C4-2B (cell line): ENCODE measurements around the gene SCD.

Experiments used
- CTCF ChIP-seq: fragments of 450-650 bp; conservative IDR thresholded peaks from 2 replicates; pipeline ENCODE4 v1.5.1; 2017; ENCODE audit warnings: mild to moderate bottlenecking
- ZFX ChIP-seq: fragments of 450-650 bp; IDR thresholded peaks from 2 replicates; pipeline ENCODE4 v1.6.1; 2017

DNA sequence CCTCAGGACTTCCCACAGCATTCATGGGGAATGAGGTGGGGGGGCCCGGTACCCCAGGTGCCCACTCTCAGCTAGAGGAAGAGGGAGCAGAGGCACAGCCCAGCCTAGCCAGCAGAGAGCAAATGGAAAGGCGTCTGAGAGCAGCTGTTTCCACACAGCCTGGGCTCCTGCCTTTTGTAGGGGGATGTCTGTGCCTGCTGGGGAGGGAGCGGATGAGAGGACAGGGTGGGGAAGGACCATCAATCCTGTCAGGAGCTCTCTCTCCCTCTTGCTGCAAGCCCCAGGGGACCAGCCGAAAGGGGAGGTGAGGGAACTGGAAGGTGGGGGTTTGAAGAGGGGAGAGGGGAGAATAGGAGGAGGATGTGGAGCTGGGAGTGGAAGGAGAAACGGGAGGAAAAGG, 17.0 kb upstream of the SCD start, which contains the start of gene PKD2L1:
- TF ChIP-seq CTCF: no peak
- no peak for TF ChIP-seq ZFX
